GM12865 (cell line): ENCODE data around the gene DEAF1.
A peak's percentile ranks its signal among the peaks of the same experiment; 100 is the strongest.
"Not testable (repeated sequence)": the region's sequence is repeated elsewhere in the genome, so short reads cannot be mapped to it uniquely, and the experiment has no call there.

Source experiments
- DNase-seq: peaks from one replicate; pipeline ENCODE4 v3.0.0; 2010; ENCODE audit warnings: low read depth
- H3K4me3 ChIP-seq: 2 replicates; pipeline ENCODE4 v1.5.1; 2011; ENCODE audit warnings: mild to moderate bottlenecking, low read depth, low read length, control low read depth
- TF ChIP-seq, protein P1 (sequence below): IDR thresholded peaks from 2 replicates; pipeline ENCODE4 v1.5.1; 2011; ENCODE audit warnings: low read length, control low read depth, low read depth, inconsistent platforms; ENCODE audit not compliant: insufficient read depth; ENCODE audit errors: missing control alignments

The DEAF1 gene

DNA sequence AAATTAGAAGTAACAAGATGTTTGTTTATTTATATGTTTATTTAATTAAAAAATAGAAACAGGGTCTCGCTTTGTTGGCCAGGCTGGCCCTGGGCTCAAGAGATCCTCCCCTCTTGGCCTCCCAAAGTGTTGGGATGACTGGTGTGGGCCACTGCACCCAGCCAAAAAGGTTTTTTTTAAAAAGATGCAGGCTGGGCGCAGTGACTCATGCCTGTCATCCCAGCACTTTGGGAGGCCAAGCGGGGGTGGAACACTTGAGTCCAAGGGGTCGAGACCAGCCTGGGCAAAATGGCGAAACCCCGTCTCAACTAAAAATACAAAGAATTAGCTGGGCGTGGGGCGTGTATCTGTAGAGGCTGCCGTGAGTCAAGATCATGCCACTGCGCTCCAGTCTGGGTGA lies 44.5 kb downstream of the DEAF1 start:
- DNase-seq, result no peak
- H3K4me3 ChIP-seq, result no peak overlapping the region
- TF ChIP-seq, protein P1, sequence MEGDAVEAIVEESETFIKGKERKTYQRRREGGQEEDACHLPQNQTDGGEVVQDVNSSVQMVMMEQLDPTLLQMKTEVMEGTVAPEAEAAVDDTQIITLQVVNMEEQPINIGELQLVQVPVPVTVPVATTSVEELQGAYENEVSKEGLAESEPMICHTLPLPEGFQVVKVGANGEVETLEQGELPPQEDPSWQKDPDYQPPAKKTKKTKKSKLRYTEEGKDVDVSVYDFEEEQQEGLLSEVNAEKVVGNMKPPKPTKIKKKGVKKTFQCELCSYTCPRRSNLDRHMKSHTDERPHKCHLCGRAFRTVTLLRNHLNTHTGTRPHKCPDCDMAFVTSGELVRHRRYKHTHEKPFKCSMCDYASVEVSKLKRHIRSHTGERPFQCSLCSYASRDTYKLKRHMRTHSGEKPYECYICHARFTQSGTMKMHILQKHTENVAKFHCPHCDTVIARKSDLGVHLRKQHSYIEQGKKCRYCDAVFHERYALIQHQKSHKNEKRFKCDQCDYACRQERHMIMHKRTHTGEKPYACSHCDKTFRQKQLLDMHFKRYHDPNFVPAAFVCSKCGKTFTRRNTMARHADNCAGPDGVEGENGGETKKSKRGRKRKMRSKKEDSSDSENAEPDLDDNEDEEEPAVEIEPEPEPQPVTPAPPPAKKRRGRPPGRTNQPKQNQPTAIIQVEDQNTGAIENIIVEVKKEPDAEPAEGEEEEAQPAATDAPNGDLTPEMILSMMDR, result no peak

- not testable (repeated sequence) for DNase-seq, H3K4me3 ChIP-seq
These were observed 47.3 kb downstream of the DEAF1 start for GRCh38 chr11:647672-648158.

- TF ChIP-seq, protein P1, result no peak
- H3K4me3 ChIP-seq, result no peak overlapping the region
- DNase-seq, result no peak
These were observed 48.8 kb downstream of the DEAF1 start for GRCh38 chr11:646214-646613.

GRCh38 chr11:645536-645935 lies 49.5 kb downstream of the DEAF1 start:
- TF ChIP-seq, protein P1, result no peak
- DNase-seq, result peak; percentile 56
- no peak overlapping the region for H3K4me3 ChIP-seq

DNA sequence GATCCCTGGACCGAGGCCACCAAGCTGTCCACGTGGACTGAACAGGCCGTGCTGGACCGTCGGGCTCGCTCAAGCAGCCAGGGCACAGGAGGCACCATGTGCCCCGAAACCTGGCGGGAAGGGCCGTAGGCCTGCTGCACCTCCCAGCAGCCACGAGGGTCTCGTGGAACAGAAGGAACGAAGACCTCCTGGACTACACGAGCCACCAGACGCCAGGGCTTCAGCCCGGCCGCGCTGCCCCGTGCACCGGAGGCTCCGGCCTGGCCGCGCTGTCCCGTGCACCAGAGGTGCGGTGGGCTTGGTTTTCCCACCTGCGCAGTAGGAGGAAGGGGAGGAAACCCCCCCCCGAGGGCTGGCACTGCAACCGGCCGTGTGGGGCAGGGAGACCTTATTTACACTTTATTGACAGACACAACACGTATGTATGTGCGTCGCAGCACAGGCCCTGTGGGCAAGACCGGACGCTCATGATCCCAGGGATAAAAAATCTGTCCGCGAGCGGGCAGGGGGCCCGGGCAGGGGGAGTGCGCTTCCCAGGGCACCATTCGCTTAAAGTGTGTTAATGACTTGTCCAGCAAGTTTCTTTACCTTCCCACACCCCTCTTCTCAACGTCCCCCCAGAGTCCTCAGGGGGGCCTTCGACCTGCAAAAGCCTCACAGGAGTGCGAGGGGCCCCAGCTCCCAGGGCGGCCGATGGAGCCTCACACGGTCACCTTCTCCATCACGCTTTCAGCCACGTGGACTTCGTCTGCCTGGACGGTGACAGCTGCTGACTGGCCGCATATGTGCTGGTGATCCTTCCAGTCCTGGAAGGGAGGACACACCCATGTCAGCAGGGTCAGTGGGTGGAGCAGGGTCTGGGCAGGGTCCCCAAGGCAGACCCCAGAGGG lies 50.9 kb downstream of the DEAF1 start:
- H3K4me3 ChIP-seq, result no peak overlapping the region
- TF ChIP-seq, protein P1, result no peak
- DNase-seq, result no peak

DNA sequence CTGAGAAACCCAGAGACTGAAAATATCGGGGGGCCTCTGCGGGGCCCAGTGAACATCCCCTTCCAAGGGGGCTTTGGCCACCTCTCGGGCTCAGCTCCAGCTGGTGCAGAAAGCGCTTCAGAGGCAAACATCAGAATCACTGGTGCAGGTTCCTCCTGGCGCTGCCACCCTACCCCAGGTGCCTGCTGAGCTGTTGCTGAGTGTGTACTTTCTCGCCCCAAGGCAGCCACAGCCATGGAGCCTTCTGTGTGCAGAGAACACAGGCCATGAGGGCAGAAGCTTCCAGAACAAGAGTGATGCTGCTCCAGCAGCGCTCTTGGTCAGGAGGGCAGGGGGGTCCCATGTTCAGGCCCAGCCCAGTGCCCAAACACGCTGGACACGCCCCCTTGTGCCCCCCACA lies 51.7 kb downstream of the DEAF1 start:
- DNase-seq, result no peak
- no peak overlapping the region for H3K4me3 ChIP-seq
- TF ChIP-seq, protein P1, result no peak

DNA sequence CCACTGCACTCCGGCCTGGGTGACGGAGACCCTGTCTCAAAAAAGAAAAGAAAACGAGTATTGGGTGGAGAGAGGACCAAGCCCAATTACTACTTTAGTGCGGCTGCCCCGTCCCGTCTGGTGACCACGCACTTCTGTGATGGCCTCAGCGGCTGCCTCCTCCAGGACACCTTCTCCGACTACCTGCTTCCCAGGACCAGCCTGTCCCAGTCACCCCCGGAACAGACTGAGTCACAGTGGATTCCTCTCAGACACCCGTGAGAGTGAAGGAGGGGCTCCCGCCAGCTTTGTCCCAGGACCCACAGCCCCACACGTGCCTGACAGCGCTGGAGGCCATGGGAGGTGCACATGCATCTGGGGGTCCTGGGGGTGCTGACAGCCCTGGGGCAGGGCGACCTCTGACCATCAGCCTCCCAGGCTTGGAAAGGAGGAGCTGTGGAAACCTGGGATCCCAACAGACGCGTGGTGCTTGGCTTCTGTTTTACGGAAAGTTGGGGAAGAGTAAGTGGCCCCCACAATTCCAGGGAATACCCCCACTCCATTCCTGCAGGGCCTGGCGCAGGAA lies 53.1 kb downstream of the DEAF1 start:
- no peak for DNase-seq
- TF ChIP-seq, protein P1, result no peak
- no peak overlapping the region for H3K4me3 ChIP-seq
